H9 (cell line): ENCODE results near the gene ANKRD13A. TPM values are rescaled to one million over a fixed set of nuclear protein-coding genes. Genes with fewer than 3 reads are reported as not detected.

Experiments
- DNase-seq: peaks from one replicate; pipeline ENCODE4 v3.0.0-alpha.2; 2017
- H2AFZ ChIP-seq: one replicate; pipeline ENCODE4 v1.6.1; 2013; ENCODE audit warnings: mild to moderate bottlenecking, low read length, control low read depth, moderate library complexity
- H2AK5ac ChIP-seq: 2 replicates; pipeline ENCODE4 v1.6.1; 2013; ENCODE audit warnings: low read length, control low read depth, mixed read lengths; ENCODE audit not compliant: insufficient read length
- H2BK120ac ChIP-seq: one replicate; pipeline ENCODE4 v1.6.1; 2013; ENCODE audit warnings: low read depth, mild to moderate bottlenecking, low read length, control low read depth, inconsistent platforms; ENCODE audit not compliant: poor library complexity, severe bottlenecking
- H2BK12ac ChIP-seq: 2 replicates; pipeline ENCODE4 v1.6.1; 2013; ENCODE audit warnings: low read length, control low read depth, mixed read lengths, low read depth; ENCODE audit not compliant: insufficient read length
- H2BK15ac ChIP-seq: 2 replicates; pipeline ENCODE4 v1.6.1; 2013; ENCODE audit warnings: low read depth, low read length, control low read depth
- H2BK20ac ChIP-seq: one replicate; pipeline ENCODE4 v1.6.1; 2013; ENCODE audit warnings: low read depth, mild to moderate bottlenecking, low read length, control low read depth, inconsistent platforms; ENCODE audit not compliant: poor library complexity, severe bottlenecking
- H2BK5ac ChIP-seq: 2 replicates; pipeline ENCODE4 v1.6.1; 2013; ENCODE audit warnings: low read length, control low read depth, mixed read lengths; ENCODE audit not compliant: insufficient read length
- H3K14ac ChIP-seq: 2 replicates; pipeline ENCODE4 v1.6.1; 2013; ENCODE audit warnings: low read length, control low read depth; ENCODE audit not compliant: insufficient read depth
- H3K18ac ChIP-seq: 2 replicates; pipeline ENCODE4 v1.6.1; 2013; ENCODE audit warnings: low read depth, mild to moderate bottlenecking, mixed read lengths, low read length, control low read depth; ENCODE audit not compliant: insufficient read length
- H3K23ac ChIP-seq: 2 replicates; pipeline ENCODE4 v1.6.1; 2013; ENCODE audit warnings: low read length, control low read depth, mixed read lengths, low read depth; ENCODE audit not compliant: insufficient read length
- H3K23me2 ChIP-seq: 2 replicates; pipeline ENCODE4 v1.6.1; 2013; ENCODE audit warnings: low read depth, mild to moderate bottlenecking, mixed read lengths, low read length, control low read depth; ENCODE audit not compliant: insufficient read length, poor library complexity, severe bottlenecking
- H3K27ac ChIP-seq: 2 replicates; pipeline ENCODE4 v1.5.1; 2013; ENCODE audit warnings: low read length, control low read depth, mixed read lengths, low read depth; ENCODE audit not compliant: insufficient read length
- H3K27me3 ChIP-seq: 2 replicates; pipeline ENCODE4 v1.6.1; 2013; ENCODE audit warnings: low read length, control low read depth, inconsistent platforms; ENCODE audit not compliant: insufficient read depth
- H3K4ac ChIP-seq: 2 replicates; pipeline ENCODE4 v1.6.1; 2013; ENCODE audit warnings: low read depth, mild to moderate bottlenecking, control low read depth, inconsistent platforms, low read length, moderate library complexity
- H3K4me1 ChIP-seq: 2 replicates; pipeline ENCODE4 v1.6.1; 2013; ENCODE audit warnings: low read length, control low read depth, inconsistent platforms; ENCODE audit not compliant: insufficient read depth
- H3K4me2 ChIP-seq: 2 replicates; pipeline ENCODE4 v1.6.1; 2013; ENCODE audit warnings: low read length, control low read depth, mixed read lengths; ENCODE audit not compliant: insufficient read length, insufficient read depth
- H3K56ac ChIP-seq: 2 replicates; pipeline ENCODE4 v1.6.1; 2013; ENCODE audit warnings: low read depth, mild to moderate bottlenecking, mixed read lengths, low read length, control low read depth; ENCODE audit not compliant: insufficient read length
- H3K79me1 ChIP-seq: 2 replicates; pipeline ENCODE4 v1.6.1; 2013; ENCODE audit warnings: low read depth, mild to moderate bottlenecking, moderate library complexity, low read length, control low read depth, inconsistent platforms; ENCODE audit not compliant: insufficient read depth, poor library complexity, severe bottlenecking
- H3K79me2 ChIP-seq: 2 replicates; pipeline ENCODE4 v1.6.1; 2013; ENCODE audit warnings: low read length, control low read depth, inconsistent platforms; ENCODE audit not compliant: insufficient read depth
- H3K9ac ChIP-seq: 2 replicates; pipeline ENCODE4 v1.6.1; 2013; ENCODE audit warnings: low read length, control low read depth, mixed read lengths; ENCODE audit not compliant: insufficient read length; ENCODE audit errors: extremely low read depth
- H3K9me3 ChIP-seq: one replicate; pipeline ENCODE4 v1.6.1; 2013; ENCODE audit warnings: low read depth, low read length, inconsistent platforms; ENCODE audit not compliant: control insufficient read depth
- H3T11ph ChIP-seq: one replicate; pipeline ENCODE4 v1.6.1; 2013; ENCODE audit warnings: mild to moderate bottlenecking, low read length, control low read depth, inconsistent platforms
- H4K20me1 ChIP-seq: one replicate; pipeline ENCODE4 v1.6.1; 2013; ENCODE audit not compliant: control insufficient read depth, insufficient read length, insufficient read depth
- H4K5ac ChIP-seq: 2 replicates; pipeline ENCODE4 v1.6.1; 2013; ENCODE audit warnings: low read depth, mild to moderate bottlenecking, mixed read lengths, low read length, control low read depth; ENCODE audit not compliant: insufficient read length
- H4K8ac ChIP-seq: replicated peaks from 2 replicates; pipeline ENCODE4 v1.6.1; 2013; ENCODE audit warnings: low read length, control low read depth, mixed read lengths, low read depth; ENCODE audit not compliant: insufficient read length
- H4K91ac ChIP-seq: 2 replicates; pipeline ENCODE4 v1.6.1; 2013; ENCODE audit warnings: low read depth, mild to moderate bottlenecking, moderate library complexity, mixed read lengths, low read length, control low read depth; ENCODE audit not compliant: insufficient read length
- H3K27ac Mint-ChIP-seq, 3 experiments: 2 replicates in 2 of 3; 3 replicates in 1 of 3; pipeline ENCODE4 v1.8.0; 2020 to 2021; ENCODE audit warnings: mixed read lengths in 3 of 3, mild to moderate bottlenecking in 1 of 3, moderate library complexity in 1 of 3
- H3K27me3 Mint-ChIP-seq: 2 replicates; pipeline ENCODE4 v1.8.0; 2021; ENCODE audit warnings: low read depth, mild to moderate bottlenecking, moderate library complexity, mixed read lengths
- H3K36me3 Mint-ChIP-seq, 3 experiments: 2 replicates in 2 of 3; 3 replicates in 1 of 3; pipeline ENCODE4 v1.8.0; 2020 to 2021; ENCODE audit warnings: low read depth in 3 of 3, mixed read lengths in 3 of 3; ENCODE audit not compliant: insufficient read depth in 1 of 3
- H3K4me1 Mint-ChIP-seq, 2 experiments: 2 replicates each; pipeline ENCODE4 v1.8.0; 2020; ENCODE audit warnings: mixed read lengths in 2 of 2
- H3K4me3 Mint-ChIP-seq, 2 experiments: 2 replicates in 1 of 2; 3 replicates in 1 of 2; pipeline ENCODE4 v1.8.0; 2020 to 2021; ENCODE audit warnings: mild to moderate bottlenecking in 2 of 2, mixed read lengths in 2 of 2, moderate library complexity in 1 of 2
- H3K9me3 Mint-ChIP-seq, 2 experiments: 2 replicates in 1 of 2; 3 replicates in 1 of 2; pipeline ENCODE4 v1.8.0; 2020; ENCODE audit warnings: mild to moderate bottlenecking in 2 of 2, mixed read lengths in 2 of 2, moderate library complexity in 1 of 2
- CTCF ChIP-seq: fragments of 200-600 bp; sonication (generic); conservative IDR thresholded peaks from 3 replicates; pipeline ENCODE4 v1.8.0; 2021; ENCODE audit warnings: antibody characterized with exemption, mild to moderate bottlenecking
- WGBS: extraction: QIAGEN DNeasy Blood & Tissue Kit; methylation state at CpG from one replicate; pipeline ENCODE4 v1.1.7; 2013; ENCODE audit warnings: missing lambda C conversion rate, low lambda C conversion rate, mixed read lengths; ENCODE audit not compliant: insufficient read length; ENCODE audit errors: extremely low coverage; 5-methylcytosine and 5-hydroxymethylcytosine counted together
- total RNA-seq: library from RNA; stranded (reverse); gene quantifications from 2 replicates; pipeline ENCODE4 v1.2.1, GENCODE V29; 2021

Gene ANKRD13A
- total RNA-seq, 1 experiment from 2014 or later, result 18.0 TPM

DNA sequence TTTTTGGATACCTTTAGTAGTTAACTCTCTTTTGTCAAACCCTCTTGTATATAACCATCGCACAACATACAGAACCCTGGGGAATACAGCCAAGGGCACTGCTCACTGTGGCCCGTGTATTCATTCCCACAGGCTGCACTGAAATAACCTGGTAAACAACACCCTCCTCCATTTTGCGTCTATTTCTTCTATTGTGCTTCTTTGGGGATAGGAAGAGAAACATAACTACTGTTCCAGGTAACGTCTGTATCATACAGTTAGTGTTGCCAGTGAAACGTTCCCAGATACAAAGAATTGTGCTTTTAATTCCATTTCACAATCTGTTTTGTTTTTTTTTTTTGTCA, 39.5 kb downstream of the ANKRD13A start:
- no peak overlapping the region for H2BK15ac ChIP-seq
- H3K18ac ChIP-seq, result no peak overlapping the region
- no peaks in the 10 kb centered on the region for H3K79me1 ChIP-seq
- H2BK5ac ChIP-seq, result no peak overlapping the region
- H2AFZ ChIP-seq, result no peak overlapping the region
- Mint-ChIP-seq H3K9me3 (no peaks in the 10 kb centered on the region; a peak in 1 of 5 replicates), H3K4me3 (no peak overlapping the region), H3K36me3 (peaks cover 4 to 24% (median 22%) of the 10 kb centered on the region in 3 experiments), H3K27me3 (no peaks in the 10 kb centered on the region), H3K27ac (peak overlapping the region in 2 of 3 experiments; percentile 3 to 69; a peak in 4 of 7 replicates), H3K4me1 (peaks cover 24 to 26% of the 10 kb centered on the region in 2 experiments)
- no peak overlapping the region for H3K9ac ChIP-seq
- H3K4me2 ChIP-seq, result no peak overlapping the region
- no peak overlapping the region for H3K23ac ChIP-seq
- no peak overlapping the region for H4K5ac ChIP-seq
- H2BK12ac ChIP-seq, result no peak overlapping the region
- no peaks in the 10 kb centered on the region for H4K20me1 ChIP-seq
- H3K27me3 ChIP-seq, result no peaks in the 10 kb centered on the region
- H3K14ac ChIP-seq, result no peak overlapping the region
- H3K9me3 ChIP-seq, result no peaks in the 10 kb centered on the region
- H3T11ph ChIP-seq, result no peak overlapping the region
- DNase-seq, result no peak
- H4K91ac ChIP-seq, result no peak overlapping the region
- no peak for TF ChIP-seq CTCF
- no peak overlapping the region for H4K8ac ChIP-seq
- H3K79me2 ChIP-seq, result no peaks in the 10 kb centered on the region
- H3K56ac ChIP-seq, result no peak overlapping the region
- H3K4ac ChIP-seq, result no peak overlapping the region
- H2BK20ac ChIP-seq, result no peak overlapping the region
- no peak overlapping the region for H3K27ac ChIP-seq
- no peaks in the 10 kb centered on the region for H3K4me1 ChIP-seq
- no CpG with 5 or more reads among the region's 5 CpGs for WGBS
- no peaks in the 10 kb centered on the region for H3K23me2 ChIP-seq
- no peak overlapping the region for H2AK5ac ChIP-seq
- H2BK120ac ChIP-seq, result no peak overlapping the region
